Measurements from ENCODE around the gene SMAD6. TPM values are rescaled to one million over a fixed set of nuclear protein-coding genes. Genes with fewer than 3 reads are reported as not detected.

Gene SMAD6
- total and polyA plus RNA-seq, 9 of the 15 experiments (the other 6 are each of a cell fraction or from before 2014, with no cell fraction given) = 0.10 to 15.5 (median 3.7) TPM

GRCh38 chr15:66748708-66749035 is 46.6 kb downstream of the SMAD6 start:
- BruUV-seq (replicated peaks) = no TSS peak
- in situ Hi-C loops (cut with MboI) (no loop called here), intact Hi-C loops (cut with micrococcal nuclease) (no loop called here)
- Histone ChIP-seq H3K9ac (ENCODE audit: insufficient read depth in 1 of 2, low read depth in 2 of 2, low read length in 2 of 2) (no peak overlapping the region), H2AFZ (ENCODE audit: low read depth, low read length) (no peak overlapping the region), H3K4me1 (replicated peaks in 1 of 2; ENCODE audit: control insufficient read depth in 2 of 2, insufficient read depth in 2 of 2, low read length in 2 of 2) (peaks cover 4 to 10% of the 10 kb centered on the region in 2 experiments; a peak in 4 of 5 replicates), H3K4me3 (no peak overlapping the region), H3K9me3 (replicated peaks; ENCODE audit: control insufficient read depth, insufficient read depth, low read depth, low read length) (no peaks in the 10 kb centered on the region), H3K27ac (ENCODE audit: extremely low read depth, low read depth, low read length) (no peak overlapping the region), H3K9me1 (ENCODE audit: control insufficient read depth, insufficient read depth, low read length) (no peaks in the 10 kb centered on the region), H3K79me2 (ENCODE audit: control insufficient read depth, insufficient read depth, low read length) (peaks cover 34% of the 10 kb centered on the region; the same call in 2 of the 3 replicates), H3K36me3 (ENCODE audit: control insufficient read depth, insufficient read depth, low read length) (peaks cover 11% of the 10 kb centered on the region; the same call in 1 of the 3 replicates), H4K20me1 (replicated peaks; ENCODE audit: control insufficient read depth, insufficient read depth, low read length) (peaks cover 15% of the 10 kb centered on the region; the same call in 1 of the 2 replicates), H3K27me3 (ENCODE audit: control insufficient read depth in 2 of 2, insufficient read depth in 2 of 2, low read length in 2 of 2) (no peaks in the 10 kb centered on the region), H3K4me2 (ENCODE audit: insufficient read depth, low read length) (no peak overlapping the region)
- DNase-seq (ENCODE audit: extremely low read depth in 1 of 4, low spot score in 3 of 4) = no peak
- FAIRE-seq = no peak
- no peak for TF ChIP-seq CBFB (CRISPR knock-in tag; IDR thresholded peaks at IDR 0.05)
- TF ChIP-seq EZH2 (IDR thresholded peaks at IDR 0.05; ENCODE audit: borderline replicate concordance, low read depth, low read length) = no peak
- no peak for TF ChIP-seq KHSRP (IDR thresholded peaks at IDR 0.05)
- TF ChIP-seq TAF1 (IDR thresholded peaks at IDR 0.05; ENCODE audit: control insufficient read depth, extremely low read depth, insufficient read depth, low read length, severe bottlenecking) = no peak
- no peak for TF ChIP-seq PHB2 (IDR thresholded peaks at IDR 0.05; ENCODE audit: low read depth)
- no peak for TF ChIP-seq RFX1 (IDR thresholded peaks at IDR 0.05)
- TF ChIP-seq PTTG1 (tag; IDR thresholded peaks at IDR 0.05; ENCODE audit: low read depth) = no peak
- no peak for TF ChIP-seq GTF2A2 (tag; IDR thresholded peaks at IDR 0.05)
- TF ChIP-seq TEAD1 (CRISPR knock-in tag; IDR thresholded peaks at IDR 0.05) = no peak
- no peak for TF ChIP-seq GATAD2B (IDR thresholded peaks at IDR 0.05; ENCODE audit: borderline replicate concordance)
- TF ChIP-seq ZBTB1 (CRISPR knock-in tag; IDR thresholded peaks at IDR 0.05; ENCODE audit: borderline replicate concordance, low read depth) = no peak
- no peak for TF ChIP-seq ZNF75A (CRISPR knock-in tag; IDR thresholded peaks at IDR 0.05)
- TF ChIP-seq TGIF2 (CRISPR knock-in tag; IDR thresholded peaks at IDR 0.05) = no peak
- TF ChIP-seq CEBPG (CRISPR knock-in tag; IDR thresholded peaks at IDR 0.05) = no peak
- no peak for TF ChIP-seq CEBPG (tag; conservative IDR thresholded peaks at IDR 0.05 in 1 of 2, IDR thresholded peaks at IDR 0.05 in 1 of 2)
- no peak for ATAC-seq
- POLR2A ChIA-PET = interaction anchor here (0.5 to 0.9 kb wide), 5 partner anchors 8 to 116 kb away, joined by 3 read pairs; no protein-coding TSS in a partner anchor
- WGBS (ENCODE audit: insufficient coverage, low coverage, missing lambda C conversion rate) = 80% methylated on average over 1 of the region's 3 CpGs
- CTCF ChIA-PET (ENCODE audit: low intra/inter-chr PET ratio) = no interaction called here

Data from K562 (cell line).